Loucy (cell line): ENCODE measurements around the gene CCDC3.

Source experiments
- CTCF ChIP-seq: fragments of 200-600 bp; sonication (generic); conservative IDR thresholded peaks from 2 replicates; pipeline ENCODE4 v1.5.1; 2014; ENCODE audit warnings: mild to moderate bottlenecking, antibody characterized with exemption, low read length
- EZH2phosphoT487 ChIP-seq: fragments of 200-600 bp; IDR thresholded peaks from 2 replicates; pipeline ENCODE4 v1.6.1; 2018; ENCODE audit warnings: antibody characterized with exemption, mild to moderate bottlenecking, moderate library complexity, borderline replicate concordance

- TF ChIP-seq CTCF: no peak
- no peak for TF ChIP-seq EZH2phosphoT487
Observed at GRCh38 chr10:12985347-12985746, 16.2 kb downstream of the CCDC3 start.
